Lower lobe of right lung (tissue), 2 donors: ENCODE measurements around the gene TTLL8. TPM values are rescaled to one million over a fixed set of nuclear protein-coding genes. Genes with fewer than 3 reads are reported as not detected.

ENCODE experiments used
- ATAC-seq, 2 donors: fragments of 200-7000 bp; cut with Tn5 transposase; one replicate each; pipeline ENCODE4 v1.9.1; 2020 to 2022; ENCODE audit warnings: mild to moderate bottlenecking in 2 of 2, moderate library complexity in 2 of 2
- DNase-seq: peaks from one replicate; pipeline ENCODE4 v3.0.0-alpha.2; 2020
- H3K27ac ChIP-seq: fragments of 200-600 bp; one replicate; pipeline ENCODE4 v1.8.0; 2022
- H3K27me3 ChIP-seq: fragments of 200-600 bp; one replicate; pipeline ENCODE4 v1.8.0; 2022; ENCODE audit warnings: low read depth
- H3K36me3 ChIP-seq: fragments of 200-600 bp; one replicate; pipeline ENCODE4 v1.8.0; 2022; ENCODE audit warnings: mild to moderate bottlenecking
- H3K4me1 ChIP-seq: fragments of 200-600 bp; one replicate; pipeline ENCODE4 v1.8.0; 2022
- H3K4me3 ChIP-seq: fragments of 200-600 bp; one replicate; pipeline ENCODE4 v1.8.0; 2022; ENCODE audit warnings: mild to moderate bottlenecking
- H3K9me3 ChIP-seq: fragments of 200-600 bp; one replicate; pipeline ENCODE4 v1.8.0; 2022
- intact Hi-C: fragments of 100-400 bp; cut with DNase I; formaldehyde crosslinking; loops from one replicate; pipeline ENCODE4 v1.11.0; 2022
- total RNA-seq: library from RNA; stranded (reverse); fragmentation: NEBNext Ultra II Directional; extraction: Animal tissue kit (Norgen Biotek cat#: 25700); gene quantifications from one replicate; pipeline ENCODE4 v1.2.1, GENCODE V29; 2021
- TF ChIP-seq, protein P1 (sequence below): fragments of 200-600 bp; IDR thresholded peaks from one replicate; pipeline ENCODE4 v1.8.0; 2022; ENCODE audit warnings: antibody characterized with exemption, mild to moderate bottlenecking
- donor health status: DM: no; HTN: yes; CAD: no; lungs with severe emphysema.

The TTLL8 gene
- total RNA-seq, 1 donor from 2014 or later, result not detected

DNA sequence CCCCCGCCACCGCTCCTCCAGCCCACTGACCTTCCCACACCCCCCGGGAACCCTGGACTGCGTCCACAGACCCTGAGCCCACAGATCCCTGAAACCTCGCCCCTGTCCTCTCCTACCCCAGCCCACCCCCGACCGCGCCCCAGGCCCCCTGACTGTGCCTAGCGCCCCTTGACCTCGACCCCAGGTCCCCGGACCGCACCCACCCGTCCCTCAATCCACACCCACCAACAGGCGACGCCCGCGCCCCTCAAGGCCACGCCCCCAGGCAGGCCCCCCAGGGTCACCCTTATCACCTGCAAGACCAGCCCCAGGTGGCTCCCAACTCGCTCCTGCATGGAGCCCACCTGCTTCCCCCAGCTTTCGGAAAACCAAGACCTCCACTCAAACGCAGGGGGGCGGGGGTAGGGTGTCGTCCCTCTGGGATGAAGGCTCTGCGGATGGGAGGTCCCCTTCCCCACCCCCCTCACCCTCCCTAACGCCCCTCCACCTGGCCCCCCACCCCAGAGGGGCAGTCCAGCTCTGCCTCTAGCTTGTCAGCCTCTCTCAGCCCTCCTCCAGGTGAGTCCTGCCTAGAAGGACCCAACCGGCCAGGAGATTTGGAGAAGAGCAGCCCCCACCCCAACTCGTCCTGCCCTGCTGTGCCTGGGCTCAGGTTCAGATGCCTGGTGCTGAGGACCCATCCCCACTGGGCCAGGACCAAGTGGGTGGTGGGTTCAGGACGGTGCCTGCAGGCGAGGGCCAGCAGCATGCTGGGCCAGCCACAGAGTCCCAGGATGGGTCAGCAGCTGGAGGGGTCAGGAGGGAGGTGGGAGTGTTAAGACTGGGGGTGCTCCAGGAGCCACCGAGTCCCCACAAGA lies 42.4 kb downstream of the TTLL8 start:
- Histone ChIP-seq H3K4me3 (no peak overlapping the region), H3K27me3 (peaks cover 73% of the 10 kb centered on the region), H3K9me3 (no peaks in the 10 kb centered on the region), H3K4me1 (peaks cover 7% of the 10 kb centered on the region), H3K36me3 (no peaks in the 10 kb centered on the region), H3K27ac (no peak overlapping the region)
- DNase-seq (peak; percentile 43), ATAC-seq (no peak)
- TF ChIP-seq, protein P1, sequence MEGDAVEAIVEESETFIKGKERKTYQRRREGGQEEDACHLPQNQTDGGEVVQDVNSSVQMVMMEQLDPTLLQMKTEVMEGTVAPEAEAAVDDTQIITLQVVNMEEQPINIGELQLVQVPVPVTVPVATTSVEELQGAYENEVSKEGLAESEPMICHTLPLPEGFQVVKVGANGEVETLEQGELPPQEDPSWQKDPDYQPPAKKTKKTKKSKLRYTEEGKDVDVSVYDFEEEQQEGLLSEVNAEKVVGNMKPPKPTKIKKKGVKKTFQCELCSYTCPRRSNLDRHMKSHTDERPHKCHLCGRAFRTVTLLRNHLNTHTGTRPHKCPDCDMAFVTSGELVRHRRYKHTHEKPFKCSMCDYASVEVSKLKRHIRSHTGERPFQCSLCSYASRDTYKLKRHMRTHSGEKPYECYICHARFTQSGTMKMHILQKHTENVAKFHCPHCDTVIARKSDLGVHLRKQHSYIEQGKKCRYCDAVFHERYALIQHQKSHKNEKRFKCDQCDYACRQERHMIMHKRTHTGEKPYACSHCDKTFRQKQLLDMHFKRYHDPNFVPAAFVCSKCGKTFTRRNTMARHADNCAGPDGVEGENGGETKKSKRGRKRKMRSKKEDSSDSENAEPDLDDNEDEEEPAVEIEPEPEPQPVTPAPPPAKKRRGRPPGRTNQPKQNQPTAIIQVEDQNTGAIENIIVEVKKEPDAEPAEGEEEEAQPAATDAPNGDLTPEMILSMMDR, result no peak
- intact Hi-C loops, result no loop called here

DNA sequence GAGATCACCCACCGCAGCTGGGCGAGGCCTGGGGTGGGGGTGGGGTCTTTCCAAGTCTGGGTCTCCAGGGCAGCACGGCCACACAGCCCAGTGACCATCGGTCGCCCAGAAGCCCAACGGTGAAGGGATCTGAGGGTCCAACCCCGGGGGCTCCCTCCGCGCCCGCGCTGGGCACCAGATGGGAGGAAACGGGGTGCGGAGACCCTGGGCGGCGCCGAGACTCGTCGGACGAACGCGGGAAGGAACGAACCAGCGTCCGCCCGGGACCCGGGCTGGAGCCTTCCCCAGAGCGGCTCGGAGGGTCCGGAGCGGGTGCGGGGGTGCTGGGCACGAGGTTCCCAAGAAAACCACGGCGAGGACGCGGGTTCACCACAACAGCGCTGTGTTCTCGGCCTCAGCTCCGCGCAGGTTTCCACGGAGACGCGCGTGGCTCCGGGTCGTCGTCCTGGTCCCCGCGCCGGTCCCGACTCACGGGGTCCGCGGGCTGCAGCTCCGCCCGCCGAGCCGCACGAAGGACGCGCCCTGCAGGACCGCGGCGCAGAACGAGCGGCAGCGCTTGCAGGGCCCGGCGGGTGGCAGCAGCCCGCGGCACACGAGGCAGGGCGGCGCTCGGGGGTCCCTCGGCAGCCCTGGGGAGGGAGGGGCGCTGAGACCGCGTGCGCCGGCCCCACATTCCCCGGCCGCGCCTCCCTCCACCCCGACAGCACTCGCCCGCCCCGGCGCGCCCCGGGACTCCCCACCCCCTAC lies 43.3 kb downstream of the TTLL8 start:
- TF ChIP-seq, protein P1, result no peak
- ATAC-seq, result no peak
- no peaks in the 10 kb centered on the region for H3K36me3 ChIP-seq
- peaks cover 11% of the 10 kb centered on the region for H3K4me1 ChIP-seq
- peak; percentile 36 for DNase-seq
- intact Hi-C loops, result no loop called here
- no peak overlapping the region for H3K27ac ChIP-seq
- H3K4me3 ChIP-seq, result no peak overlapping the region
- no peaks in the 10 kb centered on the region for H3K9me3 ChIP-seq
- H3K27me3 ChIP-seq, result peaks cover 82% of the 10 kb centered on the region

DNA sequence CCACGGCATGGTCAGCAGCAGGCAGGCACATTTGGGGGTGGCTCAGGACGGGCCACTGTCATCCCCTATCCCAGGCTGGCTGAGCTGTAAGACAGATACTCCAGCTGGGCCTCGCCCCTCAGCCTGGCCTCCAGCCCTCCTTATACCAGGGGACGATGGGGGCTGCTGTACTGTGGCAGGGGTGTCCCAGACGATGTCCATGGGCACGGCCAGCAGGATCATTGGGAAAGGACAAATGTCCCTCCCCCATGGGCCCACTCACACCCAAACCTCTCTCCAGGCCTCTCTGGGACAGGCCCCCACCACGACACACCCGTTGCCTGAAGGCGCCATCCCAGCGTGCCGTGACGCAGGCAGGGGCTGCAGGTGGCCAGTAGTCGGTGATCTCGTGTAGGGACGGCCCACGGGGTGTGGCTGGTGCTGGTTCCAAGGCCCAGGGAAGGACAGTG lies 44.0 kb downstream of the TTLL8 start:
- TF ChIP-seq, protein P1, result no peak
- DNase-seq (peak; percentile 39), ATAC-seq (no peak)
- H3K36me3 ChIP-seq, result no peaks in the 10 kb centered on the region
- peaks cover 11% of the 10 kb centered on the region for H3K4me1 ChIP-seq
- no peaks in the 10 kb centered on the region for H3K9me3 ChIP-seq
- no peak overlapping the region for H3K27ac ChIP-seq
- H3K27me3 ChIP-seq, result peaks cover 84% of the 10 kb centered on the region
- no peak overlapping the region for H3K4me3 ChIP-seq
- intact Hi-C loops, result no loop called here

DNA sequence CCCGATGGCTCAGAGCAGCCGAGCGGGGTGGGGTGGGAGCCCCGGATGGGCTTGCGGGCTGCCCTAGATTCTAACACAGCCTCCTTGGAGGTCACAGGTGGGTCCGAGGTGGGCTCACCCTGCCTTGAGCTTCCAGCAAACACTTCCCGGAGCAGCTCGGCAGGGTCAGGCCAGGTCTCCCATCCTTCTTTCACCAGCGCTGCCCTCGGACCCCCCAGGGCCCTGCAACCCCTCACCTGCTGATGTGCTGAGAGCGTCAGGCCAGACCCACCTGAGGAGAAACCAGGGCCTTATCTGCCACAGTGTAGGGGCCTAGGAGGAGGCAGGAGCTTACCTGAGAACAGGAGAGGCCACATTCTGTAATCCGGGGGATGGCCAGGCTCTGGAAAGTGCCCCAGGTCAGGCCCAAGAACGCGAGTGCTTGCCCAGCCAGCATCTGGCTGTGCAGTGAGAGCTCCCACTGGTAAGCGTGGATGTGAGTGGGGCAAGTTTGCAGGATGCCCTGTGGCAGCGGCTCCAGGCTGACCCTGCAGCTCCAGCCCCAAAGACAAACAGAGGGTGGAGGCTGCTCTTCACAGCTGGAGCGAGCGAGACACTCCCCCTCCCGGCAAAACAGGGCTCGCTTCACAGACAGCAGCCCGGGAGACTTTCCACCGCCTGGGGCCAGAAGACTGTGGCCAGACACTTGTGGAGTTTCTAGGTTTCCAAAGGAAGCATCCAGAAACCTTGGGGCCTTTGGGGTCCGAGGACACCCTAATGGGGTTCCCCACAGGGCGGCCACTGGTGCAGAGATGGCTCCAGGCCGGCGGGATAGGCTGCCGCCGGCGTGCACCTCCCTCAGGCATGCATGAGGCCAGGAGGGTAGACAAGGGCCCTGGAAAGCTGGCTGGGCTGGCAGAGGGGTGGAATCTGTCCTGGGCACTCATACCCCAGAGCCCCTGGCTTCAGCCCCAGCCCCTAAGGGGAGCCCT lies 45.6 kb downstream of the TTLL8 start, which contains the start of gene IL17REL:
Gene IL17REL (minus strand): TSS at position 555 of the 971 bp plus-strand sequence. CDS start 119 bp downstream, at position 436.
- Histone ChIP-seq H3K4me1 (peaks cover 11% of the 10 kb centered on the region), H3K36me3 (no peaks in the 10 kb centered on the region), H3K27me3 (peaks cover 81% of the 10 kb centered on the region), H3K4me3 (no peak within 1 kb of the TSS), H3K27ac (no peak within 1 kb of the TSS), H3K9me3 (no peaks in the 10 kb centered on the region)
- ATAC-seq, result no peak
- TF ChIP-seq, protein P1, result no peak
- intact Hi-C loops, result no loop called here
- DNase-seq, result no peak
